Keratinocyte (primary cell): ENCODE measurements around the gene CD226.

ENCODE experiments used
- EZH2 ChIP-seq: IDR thresholded peaks from one replicate; pipeline ENCODE4 v1.6.1; 2012; ENCODE audit warnings: inconsistent platforms, mild to moderate bottlenecking, low read length, moderate library complexity
- TF ChIP-seq, protein P1 (sequence below), 3 experiments: IDR thresholded peaks in 1 of 3; conservative IDR thresholded peaks in 1 of 3; optimal IDR thresholded peaks in 1 of 3; 2 replicates in 2 of 3; 3 replicates in 1 of 3; pipeline versions ENCODE3 to v1.5.1; 2011; ENCODE audit warnings: low read length in 3 of 3, mild to moderate bottlenecking in 3 of 3, moderate library complexity in 2 of 3, control low read depth in 1 of 3, inconsistent platforms in 1 of 3; ENCODE audit not compliant: insufficient read depth in 2 of 3; ENCODE audit errors: extremely low read depth in 1 of 3

DNA sequence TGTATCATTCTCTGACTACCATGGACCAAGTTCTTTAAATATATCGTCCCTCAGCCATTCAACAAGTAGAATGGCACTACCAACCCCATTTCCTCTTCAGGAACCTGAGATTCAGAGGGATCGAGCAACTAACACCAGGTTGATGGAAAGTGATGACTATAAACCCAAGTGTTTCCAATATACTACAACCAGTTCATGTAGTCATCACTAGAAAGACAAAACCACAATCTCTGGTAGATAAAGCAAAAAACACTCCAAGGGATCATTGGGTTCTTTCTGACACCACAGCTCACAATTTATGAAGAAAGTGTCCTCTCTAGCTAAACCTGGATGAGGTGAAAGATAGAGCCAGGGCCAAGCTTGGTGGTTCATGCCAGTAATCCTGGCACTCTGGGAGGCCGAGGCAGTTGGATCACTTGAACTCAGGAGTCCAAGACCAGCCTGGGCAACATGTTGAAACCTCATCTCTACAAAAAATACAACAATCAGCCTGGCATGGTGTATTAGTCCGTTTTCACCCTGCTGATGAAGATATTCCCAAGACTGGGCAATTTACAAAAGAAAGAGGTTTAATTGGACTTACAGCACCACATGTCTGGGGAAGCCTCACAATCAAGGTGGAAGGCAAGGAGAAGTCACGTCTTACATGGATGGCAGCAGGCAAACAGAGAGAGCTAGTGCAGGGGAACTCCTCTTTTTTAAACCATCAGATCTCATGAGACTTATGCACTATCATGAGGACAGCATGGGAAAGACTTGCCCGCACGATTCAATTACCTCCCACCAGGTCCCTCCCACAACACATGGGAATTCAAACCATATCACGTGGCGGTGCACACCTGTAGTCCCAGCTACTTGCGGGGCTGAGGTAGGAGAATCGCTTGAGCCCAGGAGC lies 2.2 kb downstream of the CD226 start:
- no peak for TF ChIP-seq EZH2
- TF ChIP-seq, protein P1, sequence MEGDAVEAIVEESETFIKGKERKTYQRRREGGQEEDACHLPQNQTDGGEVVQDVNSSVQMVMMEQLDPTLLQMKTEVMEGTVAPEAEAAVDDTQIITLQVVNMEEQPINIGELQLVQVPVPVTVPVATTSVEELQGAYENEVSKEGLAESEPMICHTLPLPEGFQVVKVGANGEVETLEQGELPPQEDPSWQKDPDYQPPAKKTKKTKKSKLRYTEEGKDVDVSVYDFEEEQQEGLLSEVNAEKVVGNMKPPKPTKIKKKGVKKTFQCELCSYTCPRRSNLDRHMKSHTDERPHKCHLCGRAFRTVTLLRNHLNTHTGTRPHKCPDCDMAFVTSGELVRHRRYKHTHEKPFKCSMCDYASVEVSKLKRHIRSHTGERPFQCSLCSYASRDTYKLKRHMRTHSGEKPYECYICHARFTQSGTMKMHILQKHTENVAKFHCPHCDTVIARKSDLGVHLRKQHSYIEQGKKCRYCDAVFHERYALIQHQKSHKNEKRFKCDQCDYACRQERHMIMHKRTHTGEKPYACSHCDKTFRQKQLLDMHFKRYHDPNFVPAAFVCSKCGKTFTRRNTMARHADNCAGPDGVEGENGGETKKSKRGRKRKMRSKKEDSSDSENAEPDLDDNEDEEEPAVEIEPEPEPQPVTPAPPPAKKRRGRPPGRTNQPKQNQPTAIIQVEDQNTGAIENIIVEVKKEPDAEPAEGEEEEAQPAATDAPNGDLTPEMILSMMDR (optimal IDR thresholded peaks at IDR 0.05 in 1 of 3, IDR thresholded peaks at IDR 0.05 in 1 of 3, conservative IDR thresholded peaks at IDR 0.05 in 1 of 3; ENCODE audit: extremely low read depth in 1 of 3, insufficient read depth in 2 of 3, low read length in 3 of 3): no peak
